K562 (cell line): ENCODE measurements around the gene TACC3. TPM values are rescaled to one million over a fixed set of nuclear protein-coding genes. Genes with fewer than 3 reads are reported as not detected.
A peak's percentile ranks its signal among the peaks of the same experiment; 100 is the strongest.

Experiments used
- ATF7 ChIP-seq: fragments of 450-650 bp; IDR thresholded peaks from 2 replicates; pipeline ENCODE4 v1.7.1; 2014; ENCODE audit warnings: mild to moderate bottlenecking, moderate library complexity
- HOXB6 ChIP-seq: fragments of 250-450 bp; sonication (Bioruptor Pico); IDR thresholded peaks from 2 replicates; pipeline ENCODE4 v1.5.1; 2022; ENCODE audit warnings: mild to moderate bottlenecking, borderline replicate concordance
- L3MBTL2 ChIP-seq: fragments of 450-650 bp; IDR thresholded peaks from 2 replicates; pipeline ENCODE4 v1.6.1; 2016; ENCODE audit warnings: mild to moderate bottlenecking, moderate library complexity
- LARP7 ChIP-seq: fragments of 450-650 bp; IDR thresholded peaks from 2 replicates; pipeline ENCODE4 v1.6.1; 2016
- MNT ChIP-seq, 2 experiments: fragments of 450-650 bp; conservative IDR thresholded peaks; 2 replicates each; pipeline ENCODE4 v1.6.1; 2017; ENCODE audit warnings: mild to moderate bottlenecking in 2 of 2, moderate library complexity in 2 of 2
- NFIC ChIP-seq: fragments of 450-650 bp; IDR thresholded peaks from 2 replicates; pipeline ENCODE4 v1.6.1; 2017; ENCODE audit warnings: mild to moderate bottlenecking, inconsistent platforms
- ZNF253 ChIP-seq: fragments of 250-450 bp; sonication (Bioruptor Pico); conservative IDR thresholded peaks from 2 replicates; pipeline ENCODE4 v1.6.1; 2021; ENCODE audit warnings: mild to moderate bottlenecking
- polyA plus RNA-seq, 8 experiments: library from polyadenylated mRNA; depleted of rRNA in 4 of 8; stranded (reverse) in 5 of 8; unstranded in 3 of 8; fragments of >200 nt; fragmentation: Nextera tagmentation in 2 of 8; fragmentation: Illumina TruSeq in 1 of 8; extraction: Ambion mirVana in 2 of 8; extraction: Trizol in 1 of 8; gene quantifications; 2 replicates each; pipeline versions ENCODE4 v1.2.1 to v1.2.3, GENCODE V29; 2011 to 2014; ENCODE audit warnings: inconsistent platforms in 1 of 8, missing spikeins in 1 of 8
- total RNA-seq, 7 experiments: library from RNA; depleted of rRNA in 6 of 7; stranded (reverse); fragments of >200 nt in 6 of 7; fragmentation: Illumina TruSeq in 2 of 7; extraction: Trizol in 2 of 7; gene quantifications; 2 replicates each; pipeline versions ENCODE4 v1.2.1 to v1.2.3, GENCODE V29; 2011 to 2021; ENCODE audit warnings: low replicate concordance in 1 of 7
- TF ChIP-seq, protein P1 (sequence below): IDR thresholded peaks from 2 replicates; pipeline ENCODE4 v1.6.1; 2011; ENCODE audit warnings: borderline replicate concordance, low read depth, mild to moderate bottlenecking, moderate library complexity, low read length; ENCODE audit not compliant: insufficient read depth, poor library complexity, severe bottlenecking
- TF ChIP-seq, protein P2 (sequence below), 2 experiments: fragments of 450-650 bp; IDR thresholded peaks; 2 replicates each; pipeline ENCODE4 v1.6.1; 2018; ENCODE audit warnings: mild to moderate bottlenecking in 2 of 2, low read depth in 1 of 2; ENCODE audit not compliant: partially characterized antibody in 2 of 2

Gene TACC3
- total and polyA plus RNA-seq, 9 of the 15 experiments (the other 6 are each of a cell fraction or from before 2014, with no cell fraction given) = 1.9 to 122 (median 55.6) TPM

- TF ChIP-seq MNT (conservative IDR thresholded peaks at IDR 0.05) (peak in 1 of 2 experiments; percentile 56; a peak in 3 of 4 replicates), NFIC (peak; percentile 78), HOXB6 (no peak), L3MBTL2 (peak; percentile 59; the same call in 1 of the 2 replicates), LARP7 (no peak), ATF7 (0 out of 2 replicates have a peak, but pooled peaks have one; percentile 33), ZNF253 (CRISPR knock-in tag) (no peak)
- TF ChIP-seq, protein P1, sequence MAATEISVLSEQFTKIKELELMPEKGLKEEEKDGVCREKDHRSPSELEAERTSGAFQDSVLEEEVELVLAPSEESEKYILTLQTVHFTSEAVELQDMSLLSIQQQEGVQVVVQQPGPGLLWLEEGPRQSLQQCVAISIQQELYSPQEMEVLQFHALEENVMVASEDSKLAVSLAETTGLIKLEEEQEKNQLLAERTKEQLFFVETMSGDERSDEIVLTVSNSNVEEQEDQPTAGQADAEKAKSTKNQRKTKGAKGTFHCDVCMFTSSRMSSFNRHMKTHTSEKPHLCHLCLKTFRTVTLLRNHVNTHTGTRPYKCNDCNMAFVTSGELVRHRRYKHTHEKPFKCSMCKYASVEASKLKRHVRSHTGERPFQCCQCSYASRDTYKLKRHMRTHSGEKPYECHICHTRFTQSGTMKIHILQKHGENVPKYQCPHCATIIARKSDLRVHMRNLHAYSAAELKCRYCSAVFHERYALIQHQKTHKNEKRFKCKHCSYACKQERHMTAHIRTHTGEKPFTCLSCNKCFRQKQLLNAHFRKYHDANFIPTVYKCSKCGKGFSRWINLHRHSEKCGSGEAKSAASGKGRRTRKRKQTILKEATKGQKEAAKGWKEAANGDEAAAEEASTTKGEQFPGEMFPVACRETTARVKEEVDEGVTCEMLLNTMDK = peak; percentile 45
- TF ChIP-seq, protein P2, sequence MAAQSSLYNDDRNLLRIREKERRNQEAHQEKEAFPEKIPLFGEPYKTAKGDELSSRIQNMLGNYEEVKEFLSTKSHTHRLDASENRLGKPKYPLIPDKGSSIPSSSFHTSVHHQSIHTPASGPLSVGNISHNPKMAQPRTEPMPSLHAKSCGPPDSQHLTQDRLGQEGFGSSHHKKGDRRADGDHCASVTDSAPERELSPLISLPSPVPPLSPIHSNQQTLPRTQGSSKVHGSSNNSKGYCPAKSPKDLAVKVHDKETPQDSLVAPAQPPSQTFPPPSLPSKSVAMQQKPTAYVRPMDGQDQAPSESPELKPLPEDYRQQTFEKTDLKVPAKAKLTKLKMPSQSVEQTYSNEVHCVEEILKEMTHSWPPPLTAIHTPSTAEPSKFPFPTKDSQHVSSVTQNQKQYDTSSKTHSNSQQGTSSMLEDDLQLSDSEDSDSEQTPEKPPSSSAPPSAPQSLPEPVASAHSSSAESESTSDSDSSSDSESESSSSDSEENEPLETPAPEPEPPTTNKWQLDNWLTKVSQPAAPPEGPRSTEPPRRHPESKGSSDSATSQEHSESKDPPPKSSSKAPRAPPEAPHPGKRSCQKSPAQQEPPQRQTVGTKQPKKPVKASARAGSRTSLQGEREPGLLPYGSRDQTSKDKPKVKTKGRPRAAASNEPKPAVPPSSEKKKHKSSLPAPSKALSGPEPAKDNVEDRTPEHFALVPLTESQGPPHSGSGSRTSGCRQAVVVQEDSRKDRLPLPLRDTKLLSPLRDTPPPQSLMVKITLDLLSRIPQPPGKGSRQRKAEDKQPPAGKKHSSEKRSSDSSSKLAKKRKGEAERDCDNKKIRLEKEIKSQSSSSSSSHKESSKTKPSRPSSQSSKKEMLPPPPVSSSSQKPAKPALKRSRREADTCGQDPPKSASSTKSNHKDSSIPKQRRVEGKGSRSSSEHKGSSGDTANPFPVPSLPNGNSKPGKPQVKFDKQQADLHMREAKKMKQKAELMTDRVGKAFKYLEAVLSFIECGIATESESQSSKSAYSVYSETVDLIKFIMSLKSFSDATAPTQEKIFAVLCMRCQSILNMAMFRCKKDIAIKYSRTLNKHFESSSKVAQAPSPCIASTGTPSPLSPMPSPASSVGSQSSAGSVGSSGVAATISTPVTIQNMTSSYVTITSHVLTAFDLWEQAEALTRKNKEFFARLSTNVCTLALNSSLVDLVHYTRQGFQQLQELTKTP (IDR thresholded peaks at IDR 0.05; ENCODE audit: low read depth in 1 of 2, partially characterized antibody in 2 of 2) = no peak
- TF ChIP-seq, all 486 proteins: peak for 46
Observed at GRCh38 chr4:1748465-1748995, 27.2 kb downstream of the TACC3 start (continued).
